ENCODE measurements around the gene ACOD1.

The ACOD1 gene

GRCh38 chr13:76993473-76993872 lies 45.2 kb downstream of the ACOD1 start:
- DNase-seq = no peak
- H3K27me3 ChIP-seq = no peaks in the 10 kb centered on the region
- H3K9me3 ChIP-seq = no peaks in the 10 kb centered on the region
- peaks cover 9% of the 10 kb centered on the region for H3K36me3 ChIP-seq
- peak overlapping the region; percentile 91 for H3K4me3 ChIP-seq (ENCODE audit: low read depth, low read length)
- no peak for TF ChIP-seq CTCF (IDR thresholded peaks at IDR 0.05; ENCODE audit: low read depth, low read length)
- H3K4me1 ChIP-seq = no peaks in the 10 kb centered on the region

GRCh38 chr13:76994281-76994680 lies 46.0 kb downstream of the ACOD1 start:
- Histone ChIP-seq H3K9me3 (no peaks in the 10 kb centered on the region), H3K4me1 (no peaks in the 10 kb centered on the region), H3K36me3 (peaks cover 12% of the 10 kb centered on the region), H3K4me3 (ENCODE audit: low read depth, low read length) (no peak overlapping the region), H3K27me3 (no peaks in the 10 kb centered on the region)
- TF ChIP-seq CTCF (IDR thresholded peaks at IDR 0.05; ENCODE audit: low read depth, low read length) = no peak
- DNase-seq = no peak

GRCh38 chr13:77000475-77000874 lies 52.2 kb downstream of the ACOD1 start:
- Histone ChIP-seq H3K36me3 (peaks cover 36% of the 10 kb centered on the region), H3K4me1 (peaks cover 3% of the 10 kb centered on the region; the same call in 1 of the 2 replicates), H3K9me3 (no peaks in the 10 kb centered on the region), H3K27me3 (no peaks in the 10 kb centered on the region), H3K4me3 (ENCODE audit: low read depth, low read length) (no peak overlapping the region)
- no peak for TF ChIP-seq CTCF (IDR thresholded peaks at IDR 0.05; ENCODE audit: low read depth, low read length)
- DNase-seq = no peak

- Histone ChIP-seq H3K4me3 (ENCODE audit: low read depth, low read length) (no peak overlapping the region), H3K9me3 (no peaks in the 10 kb centered on the region), H3K36me3 (peaks cover 37% of the 10 kb centered on the region), H3K4me1 (peaks cover 3% of the 10 kb centered on the region; the same call in 1 of the 2 replicates), H3K27me3 (no peaks in the 10 kb centered on the region)
- no peak for TF ChIP-seq CTCF (IDR thresholded peaks at IDR 0.05; ENCODE audit: low read depth, low read length)
- no peak for DNase-seq
These were observed 53.2 kb downstream of the ACOD1 start for GRCh38 chr13:77001540-77001939.

GRCh38 chr13:77001963-77002587 lies 53.8 kb downstream of the ACOD1 start:
- Histone ChIP-seq H3K4me3 (ENCODE audit: low read depth, low read length) (no peak overlapping the region), H3K36me3 (peaks cover 38% of the 10 kb centered on the region), H3K9me3 (no peaks in the 10 kb centered on the region), H3K4me1 (peaks cover 3% of the 10 kb centered on the region; the same call in 1 of the 2 replicates), H3K27me3 (no peaks in the 10 kb centered on the region)
- no peak for TF ChIP-seq CTCF (IDR thresholded peaks at IDR 0.05; ENCODE audit: low read depth, low read length)
- DNase-seq = peak; percentile 16

GRCh38 chr13:77002590-77003190 lies 54.4 kb downstream of the ACOD1 start:
- TF ChIP-seq CTCF (IDR thresholded peaks at IDR 0.05; ENCODE audit: low read depth, low read length) = peak; percentile 85
- no peak overlapping the region for H3K4me3 ChIP-seq (ENCODE audit: low read depth, low read length)
- H3K9me3 ChIP-seq = no peaks in the 10 kb centered on the region
- peaks cover 34% of the 10 kb centered on the region for H3K36me3 ChIP-seq
- no peaks in the 10 kb centered on the region for H3K27me3 ChIP-seq
- peaks cover 3% of the 10 kb centered on the region; the same call in 1 of the 2 replicates for H3K4me1 ChIP-seq
- no peak for DNase-seq

Measured in BE2C (cell line).